ENCODE data around the gene ZG16.
"Not testable (repeated sequence)": the region's sequence is repeated elsewhere in the genome, so short reads cannot be mapped to it uniquely, and the experiment has no call there.

The ZG16 gene

GRCh38 chr16:29767062-29767461 is 11.0 kb upstream of the ZG16 start:
- no peaks in the 10 kb centered on the region for H3K9me3 Mint-ChIP-seq
- H3K27me3 Mint-ChIP-seq (ENCODE audit: low read depth, poor library complexity), result peaks cover 31% of the 10 kb centered on the region
- H3K27ac Mint-ChIP-seq, result no peak overlapping the region
- TF ChIP-seq, protein P1, sequence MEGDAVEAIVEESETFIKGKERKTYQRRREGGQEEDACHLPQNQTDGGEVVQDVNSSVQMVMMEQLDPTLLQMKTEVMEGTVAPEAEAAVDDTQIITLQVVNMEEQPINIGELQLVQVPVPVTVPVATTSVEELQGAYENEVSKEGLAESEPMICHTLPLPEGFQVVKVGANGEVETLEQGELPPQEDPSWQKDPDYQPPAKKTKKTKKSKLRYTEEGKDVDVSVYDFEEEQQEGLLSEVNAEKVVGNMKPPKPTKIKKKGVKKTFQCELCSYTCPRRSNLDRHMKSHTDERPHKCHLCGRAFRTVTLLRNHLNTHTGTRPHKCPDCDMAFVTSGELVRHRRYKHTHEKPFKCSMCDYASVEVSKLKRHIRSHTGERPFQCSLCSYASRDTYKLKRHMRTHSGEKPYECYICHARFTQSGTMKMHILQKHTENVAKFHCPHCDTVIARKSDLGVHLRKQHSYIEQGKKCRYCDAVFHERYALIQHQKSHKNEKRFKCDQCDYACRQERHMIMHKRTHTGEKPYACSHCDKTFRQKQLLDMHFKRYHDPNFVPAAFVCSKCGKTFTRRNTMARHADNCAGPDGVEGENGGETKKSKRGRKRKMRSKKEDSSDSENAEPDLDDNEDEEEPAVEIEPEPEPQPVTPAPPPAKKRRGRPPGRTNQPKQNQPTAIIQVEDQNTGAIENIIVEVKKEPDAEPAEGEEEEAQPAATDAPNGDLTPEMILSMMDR (IDR thresholded peaks at IDR 0.05), result no peak
- H3K4me1 Mint-ChIP-seq, result peaks cover 14% of the 10 kb centered on the region
- no peak overlapping the region for H3K4me3 Mint-ChIP-seq
- no peaks in the 10 kb centered on the region for H3K36me3 Mint-ChIP-seq (ENCODE audit: low read depth)
- DNase-seq, result no peak

DNA sequence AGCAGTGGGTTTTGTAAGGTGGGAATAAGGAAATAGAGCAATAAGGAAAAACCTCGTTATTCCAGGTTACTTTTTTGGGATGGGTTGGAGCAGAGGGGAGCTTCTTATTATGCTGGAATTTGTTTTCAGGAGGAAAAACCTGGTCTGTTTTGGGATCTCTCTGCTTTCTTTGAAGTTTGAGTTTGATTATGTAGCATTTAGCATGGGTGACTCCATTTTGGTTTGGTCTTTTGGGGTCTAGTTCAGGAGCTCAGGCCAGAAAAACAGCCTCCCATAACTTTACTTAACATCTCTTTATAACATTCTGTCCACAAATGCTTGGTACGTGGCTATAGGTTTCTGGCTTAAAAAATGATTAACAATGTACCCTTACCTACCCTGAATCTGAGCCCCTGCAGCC is 8.5 kb upstream of the ZG16 start:
- H3K27ac Mint-ChIP-seq, result no peak overlapping the region
- peaks cover 9% of the 10 kb centered on the region for H3K4me1 Mint-ChIP-seq
- H3K36me3 Mint-ChIP-seq (ENCODE audit: low read depth), result no peaks in the 10 kb centered on the region
- H3K27me3 Mint-ChIP-seq (ENCODE audit: low read depth, poor library complexity), result peaks cover 35% of the 10 kb centered on the region
- TF ChIP-seq, protein P1 (IDR thresholded peaks at IDR 0.05), result no peak
- no peak overlapping the region for H3K4me3 Mint-ChIP-seq
- DNase-seq, result no peak
- no peaks in the 10 kb centered on the region for H3K9me3 Mint-ChIP-seq

- Mint-ChIP-seq H3K36me3 (ENCODE audit: low read depth) (no peaks in the 10 kb centered on the region), H3K4me3 (no peak overlapping the region), H3K4me1 (peaks cover 7% of the 10 kb centered on the region), H3K27me3 (ENCODE audit: low read depth, poor library complexity) (peaks cover 30% of the 10 kb centered on the region), H3K27ac (no peak overlapping the region), H3K9me3 (no peaks in the 10 kb centered on the region)
- no peak for DNase-seq
- TF ChIP-seq, protein P1 (IDR thresholded peaks at IDR 0.05), result no peak
Observed at GRCh38 chr16:29770250-29770929, 7.7 kb upstream of the ZG16 start.

- DNase-seq; H3K4me1 Mint-ChIP-seq; H3K9me3 Mint-ChIP-seq; H3K4me3 Mint-ChIP-seq; H3K36me3 Mint-ChIP-seq (ENCODE audit: low read depth); H3K27ac Mint-ChIP-seq: not testable (repeated sequence)
- H3K27me3 Mint-ChIP-seq (ENCODE audit: low read depth, poor library complexity), result peaks cover 26% of the 10 kb centered on the region
Observed at GRCh38 chr16:29772330-29772729, 5.7 kb upstream of the ZG16 start.

DNA sequence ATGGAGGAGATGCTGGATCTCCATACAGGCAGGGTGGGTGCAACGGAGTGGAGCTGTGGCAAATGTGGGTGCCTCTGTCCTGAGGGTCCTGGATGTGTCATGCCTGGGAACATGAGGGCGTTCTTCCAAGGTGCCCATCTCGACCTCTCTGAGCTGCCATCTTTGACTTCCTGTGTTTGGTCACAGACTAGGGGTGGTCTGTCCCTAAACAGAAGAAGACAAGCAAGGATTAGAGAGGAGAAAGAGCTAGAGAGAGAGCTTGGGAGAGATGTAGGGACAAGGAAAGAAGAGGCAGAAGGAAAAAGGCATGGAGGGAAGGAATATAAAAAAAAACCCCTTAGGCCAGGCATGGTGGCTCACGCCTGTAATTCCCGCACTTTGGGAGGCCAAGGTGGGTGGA is 3.3 kb upstream of the ZG16 start:
- peaks cover 4% of the 10 kb centered on the region for H3K4me1 Mint-ChIP-seq
- no peak overlapping the region for H3K4me3 Mint-ChIP-seq
- no peak for DNase-seq
- peaks cover 40% of the 10 kb centered on the region for H3K27me3 Mint-ChIP-seq (ENCODE audit: low read depth, poor library complexity)
- H3K9me3 Mint-ChIP-seq, result no peaks in the 10 kb centered on the region
- TF ChIP-seq, protein P1 (IDR thresholded peaks at IDR 0.05), result no peak
- no peak overlapping the region for H3K27ac Mint-ChIP-seq
- no peaks in the 10 kb centered on the region for H3K36me3 Mint-ChIP-seq (ENCODE audit: low read depth)

DNA sequence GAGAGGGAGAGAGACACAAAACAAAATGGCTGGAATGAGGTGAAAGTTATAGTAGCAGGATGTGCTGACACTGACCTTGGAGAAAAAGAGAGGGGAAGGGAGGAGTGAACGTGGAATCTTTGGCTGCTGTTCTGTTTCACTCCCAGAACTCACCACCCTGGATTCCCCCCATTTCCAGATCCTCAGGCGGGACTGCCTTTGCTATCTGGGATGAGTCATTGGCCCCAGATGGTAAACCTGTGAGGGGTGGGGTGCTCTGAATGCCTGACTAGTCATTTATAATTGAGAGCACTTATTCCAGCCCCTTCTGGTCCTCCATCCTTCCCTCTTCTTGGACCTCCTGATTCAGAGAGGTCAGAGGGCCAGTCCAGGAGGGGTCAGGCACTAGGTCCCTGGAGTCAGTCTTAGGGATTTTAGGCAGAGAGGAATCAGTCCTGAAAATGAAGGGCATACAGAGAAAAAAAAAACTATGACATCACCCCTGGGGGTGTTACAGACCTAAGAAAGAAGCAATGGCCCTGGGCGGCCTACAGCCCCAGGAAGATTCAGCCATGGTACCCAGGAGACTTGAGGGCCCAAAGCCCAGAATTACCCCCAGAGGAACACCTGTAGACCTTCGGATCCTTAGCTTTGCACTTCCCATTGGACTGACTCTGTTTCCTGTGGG is 2.2 kb upstream of the ZG16 start:
- no peak overlapping the region for H3K4me3 Mint-ChIP-seq
- peaks cover 51% of the 10 kb centered on the region for H3K27me3 Mint-ChIP-seq (ENCODE audit: low read depth, poor library complexity)
- TF ChIP-seq, protein P1 (IDR thresholded peaks at IDR 0.05), result no peak
- no peaks in the 10 kb centered on the region for H3K36me3 Mint-ChIP-seq (ENCODE audit: low read depth)
- H3K27ac Mint-ChIP-seq, result no peak overlapping the region
- no peak for DNase-seq
- no peaks in the 10 kb centered on the region for H3K9me3 Mint-ChIP-seq
- H3K4me1 Mint-ChIP-seq, result peaks cover 4% of the 10 kb centered on the region
